Activated CD4-positive, alpha-beta T cell treated with anti-CD3 and anti-CD28 coated beads for 4 hours (primary cell): ENCODE data around the gene TMEM164.
"Not testable (repeated sequence)": the region's sequence is repeated elsewhere in the genome, so short reads cannot be mapped to it uniquely, and the experiment has no call there.

ENCODE experiments used
- DNase-seq, 2 donors: peaks; one replicate each; pipeline ENCODE4 v3.0.0-alpha.2; 2020

TMEM164 gene

DNA sequence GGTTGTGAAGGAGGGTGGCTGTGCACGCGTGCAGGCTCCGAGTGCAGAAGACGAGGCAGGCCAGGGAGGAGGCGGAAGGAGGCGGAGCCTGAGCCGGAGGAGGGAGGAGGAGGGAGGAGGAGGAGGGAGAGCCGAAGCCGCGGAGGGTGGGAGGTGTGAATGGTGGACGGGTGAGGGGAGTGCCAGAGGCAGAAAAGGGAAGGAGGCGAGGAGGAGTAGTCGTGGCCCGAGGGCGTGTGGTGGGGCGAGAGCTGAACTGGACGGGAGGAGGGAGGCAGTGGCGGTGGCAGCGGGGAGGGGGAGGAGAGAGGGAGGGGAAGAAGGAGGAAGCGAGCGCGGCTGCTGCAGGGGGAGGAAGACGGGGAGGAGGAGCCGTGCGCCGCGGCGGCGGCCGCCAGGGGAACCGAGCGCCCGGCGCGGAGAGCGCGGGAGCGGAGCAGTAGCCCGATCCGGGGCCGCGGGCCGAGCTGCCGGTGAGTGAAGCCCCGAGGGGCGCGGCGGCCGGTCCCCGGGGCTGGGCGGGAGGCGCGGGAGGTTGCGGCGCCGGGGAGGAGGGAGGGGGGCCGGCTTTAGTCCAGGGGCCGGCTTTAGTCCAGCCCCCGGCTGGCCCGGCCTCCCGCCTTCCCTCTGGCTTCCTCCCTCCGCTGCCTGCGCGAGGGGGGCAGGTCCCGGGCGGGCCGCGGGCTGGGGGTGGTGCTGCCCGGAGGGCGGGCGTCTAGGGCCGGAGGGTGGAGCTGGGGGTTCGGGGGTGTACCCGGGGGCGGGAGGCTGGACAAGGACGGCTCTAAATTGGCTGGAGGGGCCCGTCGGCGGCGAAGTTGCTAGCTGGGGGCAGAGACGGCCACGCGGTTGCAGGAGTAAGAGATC lies at the start of gene TMEM164:
TSS of gene TMEM164 (plus strand) at position 815 of the 867 bp plus-strand sequence. CDS start 661 bp downstream, outside the sequence.
- DNase-seq = peak; percentile 78

DNA sequence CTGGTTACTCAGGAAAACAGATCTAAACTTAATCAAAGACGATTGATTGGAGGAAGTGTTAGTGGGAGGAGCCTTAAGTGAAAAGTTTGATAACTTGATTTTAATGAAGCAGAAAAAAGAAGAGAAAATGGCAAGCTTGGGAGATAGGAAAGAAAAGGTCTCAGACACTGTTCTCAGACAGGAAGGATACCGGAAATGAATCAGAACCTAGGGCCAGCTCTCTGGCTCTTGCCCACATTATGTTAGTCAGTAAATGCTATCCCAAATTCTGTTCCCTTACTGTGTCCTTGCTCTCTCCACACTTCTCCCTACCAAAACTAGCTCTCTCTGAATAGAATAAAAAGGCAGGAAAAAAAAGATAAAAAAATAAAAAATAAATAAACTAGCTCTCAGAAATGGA lies 48.6 kb upstream of the TMEM164 start:
- no peak for DNase-seq

DNA sequence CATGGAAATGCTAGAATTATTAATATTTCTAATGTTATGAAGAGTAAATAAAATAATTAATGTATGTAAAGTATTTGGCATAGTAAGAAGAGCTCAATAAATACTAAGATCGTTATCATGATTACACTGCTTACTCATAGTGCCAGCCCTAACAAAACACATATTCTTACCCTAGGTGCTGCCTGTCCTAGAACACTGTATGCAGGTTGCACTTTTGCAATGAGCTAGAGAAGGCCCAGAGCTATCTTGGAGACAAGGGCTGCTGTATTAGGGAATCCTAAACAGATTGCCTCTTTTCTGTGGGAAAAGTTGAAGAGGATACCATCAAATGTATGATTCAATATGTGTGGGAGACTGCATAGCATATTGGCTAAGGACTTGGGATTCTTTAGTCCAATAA lies 48.0 kb upstream of the TMEM164 start:
- DNase-seq = no peak

DNA sequence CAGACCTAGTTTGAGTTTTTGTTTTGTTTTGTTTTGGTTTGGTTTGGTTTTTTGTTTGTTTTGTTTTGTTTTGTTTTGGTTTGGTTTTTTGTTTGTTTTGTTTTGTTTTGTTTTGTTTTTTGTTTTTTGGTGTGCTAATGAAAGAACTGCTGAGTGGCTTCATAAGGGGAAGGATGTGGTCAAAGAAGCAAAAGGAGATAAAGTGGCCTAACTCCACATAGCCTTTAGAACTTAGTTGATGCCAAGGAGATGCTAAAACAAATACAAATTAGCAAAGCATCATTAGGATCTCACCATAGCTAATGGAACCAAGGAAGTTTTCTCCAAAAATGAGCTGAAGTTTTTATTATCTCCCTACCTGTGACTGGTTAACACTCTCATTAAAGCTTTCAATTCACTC lies 44.6 kb upstream of the TMEM164 start:
- no peak for DNase-seq

DNA sequence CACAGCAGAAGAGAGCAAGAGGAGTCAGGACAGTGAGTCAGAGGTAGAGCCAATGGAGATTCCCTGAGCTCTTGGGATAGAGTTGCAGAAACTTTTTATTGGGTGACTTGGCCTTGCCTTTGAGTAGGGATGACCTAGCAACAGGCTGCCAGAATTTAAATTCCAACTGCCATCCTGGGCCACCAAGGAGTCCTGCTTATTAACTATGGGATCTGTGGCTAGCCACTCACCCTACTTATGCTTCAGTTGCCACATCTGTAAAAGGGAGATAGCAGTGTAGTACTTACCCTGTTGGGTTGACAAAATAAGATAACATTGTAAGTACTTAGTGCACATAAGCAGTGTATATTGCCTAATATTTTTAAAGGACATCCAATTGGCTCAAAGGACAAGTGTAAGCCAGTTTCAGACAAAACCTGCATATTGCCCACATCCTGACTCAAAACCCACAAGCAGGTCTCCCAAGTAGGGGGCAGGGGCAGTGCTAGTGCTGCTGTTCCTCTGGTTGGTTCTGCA lies 43.5 kb upstream of the TMEM164 start:
- DNase-seq = no peak

DNA sequence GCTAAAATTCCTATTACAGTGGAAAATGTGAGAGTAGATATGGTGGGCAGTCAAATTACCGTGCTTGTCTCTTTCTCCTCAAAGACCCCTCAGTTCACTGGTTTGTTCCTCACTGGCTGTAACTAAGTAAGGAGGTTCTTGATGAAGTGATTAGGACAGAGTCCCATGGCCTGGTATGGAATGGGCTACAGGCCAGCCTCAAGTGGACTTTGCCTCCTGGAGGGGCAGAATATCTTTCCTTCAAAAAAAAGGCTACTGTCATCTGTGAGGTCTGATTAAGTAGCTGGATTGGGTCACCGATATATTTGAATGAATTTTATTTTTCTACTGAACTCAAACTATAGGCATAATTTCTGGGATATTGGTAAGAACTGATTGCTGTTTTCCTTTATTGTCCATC lies 38.5 kb upstream of the TMEM164 start:
- no peak for DNase-seq

DNA sequence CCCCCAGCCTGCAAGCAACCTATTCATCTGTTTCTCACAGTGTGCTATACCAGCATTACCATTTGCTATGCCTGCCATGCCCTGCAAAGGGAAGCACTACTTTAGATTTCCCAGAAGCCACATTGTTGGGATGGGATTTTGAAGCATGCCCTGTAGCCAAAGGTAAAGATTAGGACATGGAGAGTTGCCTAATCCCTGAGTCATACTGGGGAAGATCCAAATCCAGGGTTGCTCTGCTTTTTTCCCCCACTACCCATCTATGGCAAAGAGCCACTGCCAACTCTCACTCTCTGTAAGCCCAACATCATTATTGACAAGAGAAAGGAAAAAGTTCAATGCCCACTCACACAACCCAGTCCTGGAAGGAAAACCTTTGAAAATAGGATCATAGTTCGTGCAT lies 36.7 kb upstream of the TMEM164 start:
- DNase-seq = no peak

DNA sequence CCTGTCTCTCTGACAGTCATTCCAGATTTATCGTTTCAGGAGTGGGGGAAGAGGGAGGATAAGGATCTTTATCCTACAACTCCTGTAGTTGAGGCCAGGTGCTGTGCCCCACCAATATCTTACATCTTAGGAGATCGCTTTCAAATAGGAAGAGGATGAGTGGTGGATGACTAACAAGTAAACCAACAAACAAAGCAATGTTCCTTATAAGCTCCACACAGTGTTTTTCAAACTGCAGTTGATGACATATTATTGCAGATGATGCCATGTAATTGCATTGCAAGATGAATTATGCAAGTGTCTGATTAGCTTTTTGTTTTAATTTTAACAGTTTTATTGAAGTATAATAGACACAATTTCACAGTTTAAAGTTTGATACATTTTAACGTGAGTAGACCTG lies 35.8 kb upstream of the TMEM164 start:
- no peak for DNase-seq

DNA sequence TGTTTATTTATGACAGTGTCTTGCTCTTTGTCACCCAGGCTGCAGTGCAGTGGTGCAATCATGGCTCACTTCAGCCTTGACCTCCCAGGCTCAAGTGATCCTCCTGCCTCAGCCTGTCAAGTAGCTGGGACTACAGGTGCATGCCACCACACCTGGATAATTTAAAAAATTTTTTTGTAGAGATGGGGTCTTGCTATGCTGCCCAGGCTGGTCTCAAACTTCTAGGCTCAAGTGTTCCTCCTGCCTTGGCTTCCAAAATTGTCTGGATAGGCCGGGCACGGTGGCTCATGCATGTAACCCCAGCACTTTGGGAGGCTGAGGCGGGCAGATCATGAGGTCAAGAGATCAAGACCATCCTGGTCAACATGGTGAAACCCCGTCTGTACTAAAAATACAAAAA lies 32.1 kb upstream of the TMEM164 start:
- DNase-seq = not testable (repeated sequence)

DNA sequence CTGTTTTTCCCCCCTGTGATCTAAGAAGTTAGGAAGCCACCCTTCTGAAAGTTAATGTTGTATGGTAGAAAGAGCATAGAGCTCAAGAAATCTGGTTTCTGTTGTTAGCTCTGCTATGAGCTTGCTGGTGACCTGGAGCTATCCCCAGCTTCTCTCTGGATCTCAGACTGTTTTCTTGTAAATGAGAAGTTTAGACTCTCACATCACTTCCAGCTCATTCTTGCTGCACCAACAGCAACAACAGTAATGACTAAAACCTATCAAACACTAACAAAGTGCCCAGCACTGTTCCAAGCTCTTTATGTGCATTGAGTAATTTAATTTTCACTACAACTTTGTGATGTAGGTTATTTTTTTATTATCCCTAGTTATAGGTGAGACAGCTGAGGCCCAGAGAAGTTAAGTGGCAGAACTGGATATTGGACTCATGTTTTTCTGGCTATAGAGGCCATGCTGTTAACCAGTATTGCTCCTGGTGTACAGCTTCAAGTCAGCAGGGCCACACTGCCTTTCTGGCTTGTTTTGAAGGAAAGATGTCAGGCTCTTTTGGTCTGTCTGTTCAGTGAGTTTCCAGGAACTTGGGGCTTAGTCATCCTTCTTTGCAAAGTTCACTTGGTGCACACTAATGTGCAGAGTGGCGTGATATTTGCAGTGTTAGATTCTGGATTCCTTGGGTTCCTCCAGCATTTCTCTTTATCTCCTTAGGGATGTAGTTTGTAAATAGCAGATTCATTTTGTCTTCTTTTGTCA lies 27.8 kb upstream of the TMEM164 start:
- DNase-seq = no peak

DNA sequence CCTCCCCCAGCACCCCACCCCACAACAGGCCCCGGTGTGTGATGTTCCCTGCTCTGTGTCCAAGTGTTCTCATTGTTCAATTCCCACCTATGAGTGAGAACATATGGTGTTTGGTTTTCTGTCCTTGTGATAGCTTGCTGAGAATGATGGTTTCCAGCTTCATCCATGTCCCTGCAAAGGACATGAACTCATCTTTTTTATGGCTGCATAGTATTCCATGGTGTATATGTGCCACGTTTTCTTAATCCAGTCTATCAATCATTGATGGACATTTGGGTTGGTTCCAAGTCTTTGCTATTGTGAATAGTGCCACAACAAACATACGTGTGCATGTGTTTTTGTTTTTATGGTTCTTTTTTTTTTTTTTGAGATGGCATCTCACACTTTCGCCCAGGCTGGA lies 17.7 kb upstream of the TMEM164 start:
- DNase-seq = not testable (repeated sequence)

DNA sequence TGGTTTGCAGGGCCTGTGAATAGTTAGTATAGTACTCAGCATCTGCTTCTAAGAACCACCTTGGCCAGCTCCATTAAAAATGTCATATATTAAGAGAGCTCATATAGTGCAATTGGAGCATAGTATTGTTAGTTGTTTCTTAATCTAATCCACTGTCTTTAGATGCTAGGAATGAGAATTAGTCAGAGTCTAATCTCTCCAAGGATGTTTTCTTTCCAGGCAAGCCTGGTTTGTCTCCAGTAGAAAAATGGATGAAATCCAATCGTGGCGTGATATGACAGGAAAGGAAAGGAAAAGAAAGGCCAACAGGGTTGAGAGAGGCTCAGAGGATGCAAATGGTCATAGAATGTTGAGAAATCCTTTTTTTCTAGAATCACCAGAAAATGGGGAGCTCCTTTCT lies 15.0 kb upstream of the TMEM164 start:
- DNase-seq = no peak

DNA sequence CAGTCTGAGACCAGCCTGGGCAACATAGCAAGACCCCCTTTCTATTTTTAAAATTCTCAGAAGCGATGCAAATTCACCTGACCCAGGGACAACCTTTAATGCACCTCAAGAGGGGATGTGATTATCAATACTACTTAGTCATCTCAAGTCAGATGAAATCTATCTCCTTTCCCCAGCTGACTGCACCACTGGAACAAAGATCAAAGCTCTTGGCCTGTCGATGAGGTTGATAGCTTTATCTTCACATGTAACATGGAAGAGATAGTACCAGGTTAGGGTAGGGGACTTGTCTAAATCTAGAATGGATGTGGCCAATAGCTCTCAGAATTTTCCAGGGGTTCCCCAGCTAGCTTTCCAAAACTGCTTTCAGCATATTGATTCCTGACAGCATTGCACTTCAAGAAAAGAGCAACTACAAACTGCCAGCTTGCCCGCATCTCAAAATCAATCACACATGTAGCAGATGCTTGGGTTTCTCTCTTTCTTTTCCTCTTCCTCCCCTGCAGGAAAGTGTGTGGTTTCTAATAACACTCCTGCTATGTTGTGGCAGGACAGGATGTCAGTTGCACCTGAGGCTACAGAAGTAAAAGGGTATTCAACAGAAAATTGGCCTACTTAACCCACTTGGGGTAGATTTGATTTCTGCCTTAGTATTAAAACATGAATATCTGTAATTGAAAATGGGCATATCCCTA lies 12.2 kb upstream of the TMEM164 start:
- DNase-seq = no peak

DNA sequence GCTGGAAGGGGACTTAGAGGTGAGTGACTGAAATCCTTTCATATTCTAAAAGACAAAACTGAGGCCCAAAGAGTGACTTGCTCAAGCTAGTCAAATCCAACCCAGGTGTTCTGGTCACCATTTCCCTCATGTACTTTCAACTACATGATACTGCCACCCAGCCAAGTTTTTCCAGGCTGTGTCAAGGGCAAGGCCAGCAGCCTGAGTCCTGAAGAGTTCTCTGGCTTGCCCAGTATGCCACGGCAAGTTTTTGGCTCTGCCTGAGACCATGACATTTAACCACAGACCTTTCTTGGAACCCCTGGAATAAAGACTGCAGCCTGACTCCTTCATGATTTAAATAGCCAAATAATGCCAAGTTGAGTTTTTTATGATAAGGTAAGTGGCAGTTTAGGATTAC lies 10.7 kb upstream of the TMEM164 start:
- no peak for DNase-seq

DNA sequence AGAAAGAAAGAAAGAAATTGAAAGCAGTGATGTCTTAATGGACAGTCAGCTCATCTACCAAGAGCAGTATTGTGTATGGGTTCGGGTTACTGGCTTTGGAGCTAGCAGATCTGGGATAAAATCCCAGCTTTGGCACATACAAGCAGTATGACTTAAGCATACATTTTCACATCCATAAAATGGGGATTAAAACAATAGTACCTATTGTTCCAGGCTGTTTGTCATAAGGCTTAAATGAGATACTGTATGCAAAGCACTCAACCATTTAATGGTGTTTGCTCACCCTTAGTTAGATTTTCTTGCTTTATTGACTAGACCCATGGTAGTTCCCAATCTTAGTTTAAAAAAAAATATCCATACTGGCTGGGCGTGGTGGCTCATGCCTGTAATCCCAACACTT lies 7.8 kb upstream of the TMEM164 start:
- no peak for DNase-seq

DNA sequence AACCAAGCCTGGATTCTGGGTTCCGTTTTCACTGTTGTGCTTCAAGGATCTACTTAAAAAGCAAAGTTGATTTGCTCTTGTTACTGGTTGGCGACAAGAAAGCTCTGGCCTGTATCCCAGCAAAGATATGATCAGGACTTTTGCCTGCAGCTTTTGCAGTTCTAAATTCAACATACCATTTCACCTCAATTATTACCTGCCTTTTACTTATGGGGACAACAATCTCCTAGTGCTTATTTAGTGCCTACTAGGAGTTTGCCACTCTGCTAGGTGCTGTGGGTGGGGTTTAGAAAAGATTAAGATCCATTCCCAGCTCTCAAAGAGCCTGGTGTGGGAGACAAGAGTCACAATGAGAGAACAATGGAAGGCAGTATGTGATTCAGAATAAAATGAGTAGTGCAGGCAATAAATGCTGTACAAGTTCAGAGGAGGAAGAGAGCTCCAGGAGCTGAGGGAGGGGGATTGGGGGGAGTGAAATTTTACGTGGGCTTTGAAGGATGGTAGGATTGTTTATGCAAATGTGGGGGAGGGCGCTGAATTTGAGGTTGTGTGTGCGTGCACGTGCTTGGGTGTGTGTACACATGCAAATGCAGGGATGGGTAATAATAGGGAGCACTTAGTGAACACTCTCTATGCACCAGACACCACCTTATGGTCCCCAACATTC lies 5.0 kb upstream of the TMEM164 start:
- no peak for DNase-seq

DNA sequence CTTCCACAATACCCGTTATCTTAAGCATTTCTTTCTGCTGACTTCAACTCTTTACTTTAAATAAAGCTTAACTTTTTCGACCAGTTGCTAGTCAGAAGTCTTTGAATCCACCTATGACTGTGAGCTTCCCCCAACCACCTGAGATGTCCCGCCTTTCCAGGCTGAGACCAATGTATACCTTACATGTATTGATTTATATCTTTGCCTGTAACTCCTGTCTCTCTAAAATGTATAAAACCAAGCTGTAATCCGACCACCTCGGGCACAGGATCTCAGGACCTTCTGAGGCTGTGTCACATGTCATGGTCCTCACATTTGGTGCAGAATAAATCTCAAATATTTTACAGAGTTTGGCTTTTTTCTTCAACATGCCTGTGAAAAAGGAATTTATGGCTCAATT lies 2.9 kb upstream of the TMEM164 start:
- DNase-seq = no peak

DNA sequence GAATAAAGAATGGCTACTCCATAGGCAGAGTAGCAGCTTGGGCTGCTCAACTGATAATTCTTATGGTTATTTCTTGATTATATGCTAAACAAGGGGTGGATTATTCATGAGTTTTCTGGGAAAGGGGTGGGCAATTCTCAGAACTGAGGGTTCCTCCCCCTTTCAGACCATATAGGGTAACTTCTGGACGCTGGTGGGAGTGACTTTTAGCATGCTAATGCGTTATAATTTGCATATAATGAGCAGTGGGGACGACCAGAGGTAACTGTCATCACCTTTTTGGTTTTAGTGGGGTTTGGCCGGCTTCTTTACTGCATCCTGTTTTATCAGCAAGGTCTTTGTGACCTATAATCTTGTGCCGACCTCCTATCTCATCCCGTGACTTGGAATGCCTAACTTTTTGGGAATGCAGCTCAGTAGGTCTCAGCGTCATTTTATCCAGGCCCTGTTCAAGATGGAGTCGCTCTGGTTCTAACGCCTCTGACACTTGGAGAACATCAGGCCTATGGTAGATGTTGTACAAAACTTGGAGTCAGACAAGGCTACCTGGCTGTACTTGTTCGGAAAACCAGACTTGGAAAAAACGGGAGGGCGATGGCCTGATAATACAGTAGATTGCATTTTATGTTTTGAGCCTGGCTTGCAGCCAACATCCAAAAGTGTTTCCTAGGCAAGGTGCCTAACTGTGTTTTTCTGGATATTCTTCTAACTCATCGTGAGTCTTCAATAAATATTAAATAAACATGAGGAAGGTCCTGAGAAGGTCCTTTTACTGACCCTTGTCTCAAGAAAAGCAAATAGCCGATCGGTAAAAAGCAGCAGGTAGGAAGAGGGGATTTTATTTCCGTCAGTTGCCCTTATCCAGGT lies 1.8 kb upstream of the TMEM164 start:
- DNase-seq = no peak

DNA sequence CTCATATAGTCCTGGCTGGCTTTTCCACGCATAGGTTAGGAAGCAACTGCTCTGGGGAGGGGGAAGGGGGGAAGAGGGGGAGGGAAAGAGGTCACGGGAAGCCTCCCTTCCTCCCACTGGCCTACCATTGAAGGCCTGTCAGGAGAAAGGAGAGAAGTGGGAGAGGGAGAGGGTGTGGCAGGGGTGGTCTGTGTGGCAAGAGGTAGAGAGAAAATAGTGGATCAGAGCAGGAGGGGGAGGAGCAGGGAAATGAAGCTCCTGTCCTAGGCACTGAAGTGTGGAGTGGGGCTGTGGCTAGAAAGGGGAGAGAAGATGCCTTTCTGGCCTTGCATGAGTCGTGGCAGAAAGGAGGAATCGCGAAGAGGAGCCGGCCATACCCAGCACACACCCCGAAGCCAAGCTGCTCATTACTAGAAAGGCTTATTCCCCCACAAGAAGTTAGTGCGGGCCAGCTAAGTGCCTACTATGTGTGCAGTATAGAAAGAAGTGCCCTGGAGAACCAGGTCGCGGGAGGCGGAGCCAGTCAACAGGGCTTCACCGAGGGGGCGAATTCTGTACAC lies 1.1 kb upstream of the TMEM164 start:
- no peak for DNase-seq

DNA sequence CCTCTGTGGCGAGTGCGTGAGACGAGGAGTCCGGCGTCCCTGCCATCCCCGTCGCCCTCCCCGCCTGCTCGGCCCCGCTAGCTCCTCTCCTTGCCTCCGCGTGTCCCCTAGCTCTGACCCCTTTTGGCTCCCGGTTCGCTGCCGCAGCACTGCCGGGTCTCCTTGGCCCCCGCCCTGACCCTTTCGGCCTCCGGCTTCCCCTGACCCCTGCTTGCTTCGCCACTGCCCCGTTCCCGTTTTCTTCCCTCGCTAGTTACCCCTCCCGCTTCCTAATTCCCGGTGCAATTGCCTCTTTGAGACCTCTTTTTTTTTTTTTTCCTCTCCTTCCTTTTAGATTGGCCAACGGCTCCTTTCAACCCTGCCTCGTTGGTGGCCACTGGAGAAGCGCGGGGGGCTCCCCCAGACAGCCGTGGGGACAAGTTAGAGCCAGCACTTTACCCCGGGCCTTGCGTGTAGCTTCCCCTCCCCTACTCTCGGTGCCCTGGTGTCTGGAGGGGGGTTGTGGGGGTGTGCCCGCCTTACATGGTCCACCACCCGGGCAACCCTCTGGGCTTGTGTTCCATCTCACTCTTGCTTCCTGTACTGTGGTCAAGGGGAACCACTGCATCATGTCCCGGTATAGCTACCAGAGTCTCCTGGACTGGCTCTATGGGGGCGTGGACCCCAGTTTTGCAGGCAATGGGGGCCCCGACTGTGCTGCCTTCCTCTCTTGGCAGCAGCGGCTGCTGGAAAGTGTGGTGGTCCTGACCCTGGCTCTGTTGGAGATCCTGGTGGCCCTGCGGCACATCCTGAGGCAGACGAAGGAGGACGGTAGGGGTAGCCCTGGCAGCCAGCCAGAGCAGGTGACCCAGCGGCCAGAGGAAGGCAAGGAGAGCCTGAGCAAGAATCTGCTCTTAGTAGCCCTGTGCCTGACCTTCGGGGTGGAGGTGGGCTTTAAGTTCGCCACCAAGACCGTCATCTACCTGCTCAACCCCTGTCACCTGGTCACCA lies 548 bp downstream of the TMEM164 start:
- DNase-seq = no peak
